HUES64 (cell line): Measurements from ENCODE around the gene HSP90AA1. TPM values are rescaled to one million over a fixed set of nuclear protein-coding genes. Genes with fewer than 3 reads are reported as not detected.
"Not testable (repeated sequence)": the region's sequence is repeated elsewhere in the genome, so short reads cannot be mapped to it uniquely, and the experiment has no call there.

Source experiments
- H3K27ac ChIP-seq: 2 replicates; pipeline ENCODE4 v1.7.0; 2013; ENCODE audit warnings: low read depth, low read length, inconsistent platforms
- H3K27me3 ChIP-seq: 2 replicates; pipeline ENCODE4 v1.6.1; 2013; ENCODE audit warnings: mild to moderate bottlenecking, low read length; ENCODE audit not compliant: insufficient read depth
- H3K36me3 ChIP-seq: 2 replicates; pipeline ENCODE4 v1.6.1; 2013; ENCODE audit warnings: mild to moderate bottlenecking, low read length; ENCODE audit not compliant: insufficient read depth
- H3K4me1 ChIP-seq: 2 replicates; pipeline ENCODE4 v1.6.1; 2013; ENCODE audit warnings: mild to moderate bottlenecking, low read length, moderate library complexity; ENCODE audit not compliant: insufficient read depth
- H3K4me3 ChIP-seq: 2 replicates; pipeline ENCODE4 v1.5.1; 2013; ENCODE audit warnings: mild to moderate bottlenecking, low read length, moderate library complexity
- H3K9ac ChIP-seq: 2 replicates; pipeline ENCODE4 v1.6.1; 2013; ENCODE audit warnings: mild to moderate bottlenecking, low read depth, low read length
- H3K9me3 ChIP-seq: 2 replicates; pipeline ENCODE4 v1.6.1; 2013; ENCODE audit warnings: low read depth, low read length; ENCODE audit not compliant: insufficient read depth
- WGBS: fragments of 150-250, 120-280 bp; methylation state at CpG from one replicate; pipeline ENCODE4 v1.1.7; 2013; ENCODE audit warnings: missing lambda C conversion rate; 5-methylcytosine and 5-hydroxymethylcytosine counted together
- polyA plus RNA-seq, 2 experiments: library from polyadenylated mRNA; stranded (reverse); fragments of 50-300 nt; gene quantifications; one replicate each; pipeline ENCODE4 v1.2.3, GENCODE V29; 2013

Gene HSP90AA1
- polyA plus RNA-seq (2013, experiment 1 of 2) = 836 TPM
- 789 TPM for polyA plus RNA-seq (2013, experiment 2 of 2)

DNA sequence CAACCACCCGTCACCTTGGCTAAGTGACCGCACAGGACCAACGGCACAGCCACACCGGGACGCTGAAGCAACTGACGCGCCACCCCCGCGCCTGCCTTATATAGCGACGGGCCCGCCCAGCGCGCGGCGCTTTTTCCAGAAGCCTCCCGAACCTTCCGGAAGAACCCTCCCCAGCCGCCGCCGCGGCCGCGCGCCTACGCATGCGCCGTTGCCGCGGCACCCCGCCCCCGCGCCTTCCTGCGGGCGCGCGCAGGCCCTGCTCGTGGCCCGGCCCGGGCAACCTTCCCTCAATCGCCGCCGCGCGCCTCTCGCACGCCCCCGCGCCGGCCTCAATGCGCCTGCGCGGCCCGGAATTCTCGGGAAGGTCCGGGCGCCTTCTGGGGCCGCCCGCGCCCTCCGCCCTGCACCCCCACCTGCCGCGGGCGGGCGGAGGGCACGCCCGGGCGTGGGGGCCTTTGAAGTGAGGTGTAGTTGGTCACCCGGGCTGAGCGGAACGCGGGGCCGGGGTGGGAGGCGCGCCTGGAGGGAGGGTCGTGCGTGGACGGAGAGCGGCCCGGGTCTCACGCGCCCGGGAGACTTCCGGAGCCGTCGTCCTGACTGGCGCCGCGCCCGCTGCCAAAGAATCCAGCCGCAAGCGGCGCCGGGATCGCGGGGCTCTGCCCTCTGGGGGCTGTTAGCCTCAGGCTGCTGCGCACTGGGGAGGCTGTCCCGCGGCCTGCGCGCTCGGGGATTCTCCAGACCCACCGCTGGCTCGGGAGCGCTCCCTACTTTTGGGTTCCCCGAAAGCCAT is at the start of gene HSP90AA1:
Gene HSP90AA1, minus strand, starts transcription at position 73 of the 790 bp plus-strand sequence. CDS start 666 bp downstream, outside the sequence.
- H3K36me3 ChIP-seq = peaks cover 40% of the 10 kb centered on the region
- peak within 1 kb of the TSS; percentile 97 for H3K27ac ChIP-seq
- no peaks in the 10 kb centered on the region for H3K27me3 ChIP-seq
- peak within 1 kb of the TSS; percentile 87 for H3K4me3 ChIP-seq
- H3K9me3 ChIP-seq = no peaks in the 10 kb centered on the region
- under 1% methylated on average over 106 of the region's 106 CpGs for WGBS
- peak within 1 kb of the TSS; percentile 97 for H3K9ac ChIP-seq
- peaks cover 21% of the 10 kb centered on the region; the same call in 1 of the 2 replicates for H3K4me1 ChIP-seq

DNA sequence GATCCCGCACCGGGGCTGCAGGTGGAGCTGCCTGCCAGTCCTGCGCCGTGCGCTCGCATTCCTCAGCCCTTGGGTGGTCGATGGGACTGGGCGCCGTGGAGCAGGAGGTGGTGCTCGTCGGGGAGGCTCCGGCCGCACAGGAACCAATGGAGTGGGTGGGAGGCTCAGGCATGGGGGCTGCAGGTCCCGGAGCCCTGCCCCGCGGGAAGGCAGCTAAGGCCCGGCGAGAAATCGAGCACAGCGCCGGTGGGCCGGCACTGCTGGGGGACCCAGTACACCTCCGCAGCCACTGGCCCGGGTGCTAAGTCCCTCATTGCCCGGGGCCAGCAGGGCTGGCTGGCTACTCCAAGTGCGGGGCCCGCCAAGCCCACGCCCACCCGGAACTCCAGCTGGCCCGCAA is 48.6 kb upstream of the HSP90AA1 start:
- H3K9ac ChIP-seq, H3K9me3 ChIP-seq, H3K4me1 ChIP-seq, H3K27me3 ChIP-seq, H3K4me3 ChIP-seq, H3K27ac ChIP-seq, H3K36me3 ChIP-seq: not testable (repeated sequence)
- WGBS = 96% methylated on average over 30 of the region's 30 CpGs

DNA sequence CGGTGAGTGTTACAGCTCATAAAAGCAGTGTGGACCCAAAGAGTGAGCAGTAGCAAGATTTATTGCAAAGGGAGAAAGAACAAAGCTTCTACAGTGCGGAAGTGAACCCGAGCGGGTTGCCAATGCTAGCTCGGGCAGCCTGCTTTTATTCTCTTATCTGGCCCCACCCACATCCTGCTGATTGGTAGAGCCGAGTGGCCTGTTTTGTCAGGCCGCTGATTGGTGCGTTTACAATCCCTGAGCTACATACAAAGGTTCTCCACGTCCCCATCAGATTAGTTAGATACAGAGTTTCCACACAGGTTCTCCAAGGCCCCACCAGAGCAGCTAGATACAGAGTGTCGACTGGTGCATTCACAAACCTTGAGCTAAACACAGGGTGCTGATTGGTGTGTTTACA is 47.9 kb upstream of the HSP90AA1 start:
- not testable (repeated sequence) for H3K36me3 ChIP-seq, H3K9ac ChIP-seq, H3K4me3 ChIP-seq, H3K27me3 ChIP-seq, H3K27ac ChIP-seq, H3K9me3 ChIP-seq, H3K4me1 ChIP-seq
- WGBS = 92% methylated on average over 9 of the region's 10 CpGs

DNA sequence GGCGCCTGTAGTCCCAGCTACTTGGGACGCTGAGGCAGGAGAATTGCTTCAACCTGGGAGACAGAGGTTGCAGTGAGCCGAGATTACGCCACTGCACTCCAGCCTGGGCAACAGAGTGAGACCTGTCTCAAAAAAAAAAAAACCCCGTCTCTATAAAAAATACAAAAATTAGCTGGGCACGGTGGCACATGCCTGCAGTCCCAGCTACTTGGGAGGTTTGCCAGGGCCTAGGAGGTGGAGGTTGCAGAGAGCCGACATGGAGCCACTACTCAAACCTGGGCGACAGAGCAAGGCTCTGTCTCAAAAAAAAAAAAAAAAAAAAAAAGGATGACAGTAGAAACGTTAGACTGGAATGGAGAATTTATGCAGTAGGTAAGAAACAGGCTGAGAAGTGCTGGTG is 47.2 kb upstream of the HSP90AA1 start:
- H3K27me3 ChIP-seq, H3K27ac ChIP-seq, H3K4me1 ChIP-seq, H3K36me3 ChIP-seq, H3K9me3 ChIP-seq, H3K9ac ChIP-seq, H3K4me3 ChIP-seq: not testable (repeated sequence)
- 96% methylated on average over 9 of the region's 9 CpGs for WGBS

DNA sequence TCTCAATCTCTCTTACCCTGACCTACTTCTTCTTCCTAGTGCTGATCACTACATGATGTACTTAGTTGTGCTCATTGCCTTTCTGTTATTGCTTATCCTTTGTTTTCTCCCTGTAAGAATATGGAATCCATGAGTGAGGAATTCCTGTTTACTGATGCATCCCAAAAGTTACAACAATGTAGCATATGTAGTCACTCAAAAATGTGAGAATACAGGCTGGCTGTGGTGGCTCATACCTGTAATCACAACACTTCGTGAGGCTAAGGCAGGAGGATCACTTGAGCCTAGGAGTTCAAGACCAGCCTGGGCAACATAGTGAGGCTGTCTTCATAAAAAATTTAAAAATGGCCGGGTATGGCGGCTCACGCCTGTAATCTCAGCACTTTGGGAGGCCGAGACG is 44.9 kb upstream of the HSP90AA1 start:
- Histone ChIP-seq H3K27me3 (no peaks in the 10 kb centered on the region), H3K27ac (no peak overlapping the region), H3K36me3 (peaks cover 6% of the 10 kb centered on the region; the same call in 1 of the 2 replicates), H3K4me1 (peaks cover 4% of the 10 kb centered on the region), H3K9ac (no peak overlapping the region), H3K4me3 (no peak overlapping the region), H3K9me3 (no peaks in the 10 kb centered on the region)
- WGBS = 88% methylated on average over 6 of the region's 6 CpGs

DNA sequence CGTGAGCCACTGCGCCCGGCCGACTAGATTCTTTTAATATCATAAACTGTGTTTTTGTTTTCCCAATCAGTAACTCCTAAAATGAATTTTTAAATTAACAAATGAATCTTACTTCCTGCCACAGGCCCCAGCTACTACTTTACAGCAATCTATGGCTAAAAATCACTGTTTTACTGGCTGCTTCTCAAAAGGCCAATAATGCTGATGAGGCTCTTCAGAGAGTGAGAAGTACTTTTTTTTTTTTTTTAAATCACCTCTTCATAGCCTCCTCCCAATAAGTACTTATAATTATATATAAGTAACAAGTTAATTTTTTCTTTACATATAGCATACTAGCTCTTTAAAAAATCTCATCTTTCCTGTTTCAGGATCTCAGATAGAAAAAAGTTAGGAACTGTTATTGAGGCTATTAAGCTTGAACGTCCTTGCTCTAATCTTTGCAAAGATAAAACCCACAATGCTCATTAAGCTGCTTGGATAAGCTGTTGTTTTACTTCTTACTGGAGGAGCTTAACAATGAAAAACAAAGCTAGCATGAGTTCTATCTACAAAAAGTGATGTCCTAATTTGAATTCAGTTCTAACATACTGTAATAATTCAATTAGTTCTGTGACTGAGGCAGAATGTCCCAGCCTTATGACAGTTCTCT is 40.1 kb upstream of the HSP90AA1 start:
- no peak overlapping the region for H3K27ac ChIP-seq
- H3K27me3 ChIP-seq = no peaks in the 10 kb centered on the region
- WGBS = 89% methylated on average over 5 of the region's 5 CpGs
- peaks cover 19% of the 10 kb centered on the region for H3K4me1 ChIP-seq
- H3K4me3 ChIP-seq = no peak overlapping the region
- peak overlapping the region; percentile 52; the same call in 1 of the 2 replicates for H3K9ac ChIP-seq
- H3K36me3 ChIP-seq = no peaks in the 10 kb centered on the region
- no peaks in the 10 kb centered on the region for H3K9me3 ChIP-seq

DNA sequence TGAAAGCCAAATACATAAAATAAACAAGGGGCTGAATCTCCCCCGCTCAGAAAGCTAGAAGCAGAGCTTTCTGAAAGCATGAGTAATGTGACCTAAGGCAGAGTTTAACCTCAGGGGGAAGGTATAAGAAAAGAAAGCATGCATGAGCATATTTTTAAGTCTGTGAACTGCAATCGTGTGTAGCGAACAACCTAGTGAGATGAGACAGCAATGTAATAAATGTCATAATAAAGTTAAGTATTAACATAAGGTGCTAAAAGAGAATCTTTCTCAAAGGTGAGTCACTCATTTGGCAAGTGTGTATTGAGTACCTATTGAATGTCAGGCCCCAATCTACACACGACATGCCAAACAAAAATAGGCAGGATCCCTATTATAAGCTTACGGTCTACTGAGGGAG is 38.7 kb upstream of the HSP90AA1 start:
- WGBS = 70% methylated on average over 5 of the region's 5 CpGs
- Histone ChIP-seq H3K4me3 (no peak overlapping the region), H3K4me1 (peaks cover 19% of the 10 kb centered on the region), H3K9me3 (no peaks in the 10 kb centered on the region), H3K27me3 (no peaks in the 10 kb centered on the region), H3K27ac (peak overlapping the region; percentile 45; the same call in 1 of the 2 replicates), H3K9ac (no peak overlapping the region), H3K36me3 (no peaks in the 10 kb centered on the region)

DNA sequence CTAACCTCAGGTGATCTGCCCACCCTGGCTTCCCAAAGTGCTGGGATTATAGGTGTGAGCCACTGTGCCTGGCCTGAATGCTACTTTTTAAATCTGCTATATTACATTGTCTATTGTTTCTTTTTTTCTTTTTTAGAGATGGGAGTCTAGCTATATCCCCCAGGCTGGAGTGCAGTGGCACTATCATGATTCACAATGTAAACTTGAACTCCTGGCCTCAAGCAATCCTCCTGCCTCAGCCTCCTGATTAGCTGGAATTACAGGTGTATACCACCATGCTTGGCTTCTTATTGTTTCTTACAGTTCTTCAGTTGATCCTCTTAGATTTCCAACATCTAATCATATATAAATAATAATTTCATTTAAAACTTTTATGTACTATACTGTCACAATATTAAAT is 37.6 kb upstream of the HSP90AA1 start:
- H3K4me3 ChIP-seq = no peak overlapping the region

DNA sequence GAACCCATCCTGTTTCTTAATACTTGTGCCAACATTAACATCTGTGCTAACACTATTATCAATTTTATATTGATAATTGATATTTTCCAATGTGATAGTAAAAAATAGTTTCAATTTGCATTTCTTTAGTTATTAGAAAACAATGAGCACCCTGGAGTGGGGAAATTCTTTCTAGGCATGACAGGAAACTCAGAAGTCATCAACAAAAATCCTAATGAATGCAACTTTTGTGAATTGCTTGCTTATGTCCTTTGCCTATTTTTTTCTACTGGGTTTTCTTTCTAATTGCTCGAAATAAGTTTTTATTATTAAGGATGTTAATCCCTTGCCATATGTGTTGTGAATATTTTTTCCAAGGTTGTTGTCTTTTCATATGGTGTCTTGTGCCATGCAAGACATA is 34.7 kb upstream of the HSP90AA1 start:
- H3K4me1 ChIP-seq = peaks cover 13% of the 10 kb centered on the region
- 92% methylated on average over 1 of the region's 1 CpG for WGBS

More for the DNA sequence above, 37.6 kb upstream of the HSP90AA1 start:
- no peaks in the 10 kb centered on the region for H3K36me3 ChIP-seq
- no peaks in the 10 kb centered on the region for H3K27me3 ChIP-seq
- no peak overlapping the region for H3K27ac ChIP-seq
- no peaks in the 10 kb centered on the region for H3K9me3 ChIP-seq
- peaks cover 19% of the 10 kb centered on the region for H3K4me1 ChIP-seq
- H3K9ac ChIP-seq = no peak overlapping the region

DNA sequence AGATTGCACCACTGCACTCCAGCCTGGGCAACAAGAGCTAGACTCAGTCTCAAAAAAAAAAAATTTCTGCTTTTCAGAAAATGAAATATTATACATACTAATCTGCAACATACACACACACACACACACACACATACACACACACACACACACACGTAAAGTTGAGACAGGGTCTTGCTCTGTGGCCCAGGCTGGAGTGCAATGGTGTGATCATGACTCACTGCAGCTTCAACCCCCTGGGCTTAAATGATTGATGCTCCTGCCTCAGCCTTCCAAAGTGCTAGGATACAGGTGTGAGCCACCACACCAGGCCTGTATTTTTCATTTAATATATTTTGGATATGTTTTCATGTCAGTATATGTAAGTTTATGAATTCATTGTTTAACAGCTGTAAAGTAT is 34.0 kb upstream of the HSP90AA1 start:
- Histone ChIP-seq H3K27me3 (no peaks in the 10 kb centered on the region), H3K4me1 (peaks cover 8% of the 10 kb centered on the region), H3K9me3 (0 out of 2 replicates have a peak, but pooled peaks cover 17% of the 10 kb centered on the region), H3K36me3 (no peaks in the 10 kb centered on the region), H3K4me3 (no peak overlapping the region), H3K9ac (no peak overlapping the region), H3K27ac (no peak overlapping the region)
- 100% methylated on average over 1 of the region's 1 CpG for WGBS

More for the DNA sequence above, 34.7 kb upstream of the HSP90AA1 start:
- Histone ChIP-seq H3K9ac (no peak overlapping the region), H3K9me3 (0 out of 2 replicates have a peak, but pooled peaks cover 15% of the 10 kb centered on the region), H3K27me3 (no peaks in the 10 kb centered on the region), H3K4me3 (no peak overlapping the region), H3K36me3 (no peaks in the 10 kb centered on the region), H3K27ac (no peak overlapping the region)

DNA sequence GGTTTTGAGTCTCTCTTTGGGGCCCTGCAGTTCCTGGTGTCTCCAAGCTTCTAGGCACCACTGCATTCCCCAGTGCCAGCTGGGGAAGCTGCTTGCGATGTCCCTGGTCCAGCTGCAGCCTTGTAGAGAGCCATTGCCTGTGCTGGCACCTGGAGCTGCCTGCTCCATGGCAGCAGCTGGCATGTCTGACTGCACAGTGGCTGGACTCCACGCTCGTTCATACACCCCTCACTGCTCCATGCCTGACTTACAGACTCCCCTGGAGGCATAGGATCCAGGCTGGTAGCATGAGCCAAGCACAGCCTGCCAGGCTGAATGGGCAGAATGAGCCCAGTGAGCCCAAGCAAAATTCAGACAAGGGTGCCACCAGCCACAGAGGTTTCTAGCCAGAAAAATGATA is 31.0 kb upstream of the HSP90AA1 start:
- no peak overlapping the region for H3K4me3 ChIP-seq
- no peak overlapping the region for H3K27ac ChIP-seq
- H3K9ac ChIP-seq = no peak overlapping the region
- no peaks in the 10 kb centered on the region for H3K4me1 ChIP-seq
- no peaks in the 10 kb centered on the region for H3K27me3 ChIP-seq
- 97% methylated on average over 3 of the region's 3 CpGs for WGBS
- H3K36me3 ChIP-seq = no peaks in the 10 kb centered on the region
- H3K9me3 ChIP-seq = 0 out of 2 replicates have a peak, but pooled peaks cover 17% of the 10 kb centered on the region
